GM10266 (cell line): Measurements from ENCODE around the gene AADACL3.
"Not testable (repeated sequence)": the region's sequence is repeated elsewhere in the genome, so short reads cannot be mapped to it uniquely, and the experiment has no call there.

Source experiments
- DNase-seq: peaks from one replicate; pipeline ENCODE4 v3.0.0; 2012; ENCODE audit errors: extremely low spot score
- TF ChIP-seq, protein P1 (sequence below): IDR thresholded peaks from 2 replicates; pipeline ENCODE4 v1.5.1; 2012; ENCODE audit warnings: mild to moderate bottlenecking, low read depth; ENCODE audit not compliant: control insufficient read depth, insufficient read depth; ENCODE audit errors: missing control alignments

Gene AADACL3

DNA sequence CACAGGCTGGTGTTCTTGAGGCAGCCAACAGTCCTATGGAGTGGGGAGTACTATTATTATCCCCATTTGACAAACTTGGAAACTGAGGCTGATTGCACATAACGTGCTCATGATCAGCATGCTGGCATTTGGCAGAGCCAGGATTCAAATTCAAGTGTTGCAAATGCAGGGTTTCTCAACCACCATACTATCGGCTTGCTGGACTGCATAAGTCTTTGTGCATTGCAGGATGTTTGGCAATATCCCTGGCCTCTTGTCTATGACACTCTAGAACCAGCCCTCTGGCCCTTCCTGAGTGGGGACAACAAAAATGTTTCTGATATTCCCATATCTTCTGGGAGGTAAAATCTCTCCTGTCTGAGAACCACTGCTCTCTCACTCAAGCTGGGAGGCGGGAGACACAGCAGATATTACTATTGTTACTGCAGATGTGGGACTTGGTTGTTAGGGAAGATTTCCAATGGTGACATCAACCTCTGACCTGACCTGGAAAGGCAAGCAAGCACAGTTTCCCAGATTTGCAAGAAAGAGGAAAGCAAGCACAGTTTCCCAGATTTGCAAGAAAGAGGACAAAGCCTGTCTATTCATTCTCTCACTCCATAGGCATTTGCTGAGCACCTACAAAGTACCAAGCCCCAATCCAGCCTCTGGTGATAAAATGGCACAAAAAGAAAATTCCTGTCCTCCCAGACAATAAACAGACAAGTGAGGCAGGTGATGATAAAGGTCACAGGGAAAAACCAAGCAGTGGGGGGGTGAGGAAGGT, 1.0 kb upstream of the AADACL3 start:
- DNase-seq = no peak
- TF ChIP-seq, protein P1, sequence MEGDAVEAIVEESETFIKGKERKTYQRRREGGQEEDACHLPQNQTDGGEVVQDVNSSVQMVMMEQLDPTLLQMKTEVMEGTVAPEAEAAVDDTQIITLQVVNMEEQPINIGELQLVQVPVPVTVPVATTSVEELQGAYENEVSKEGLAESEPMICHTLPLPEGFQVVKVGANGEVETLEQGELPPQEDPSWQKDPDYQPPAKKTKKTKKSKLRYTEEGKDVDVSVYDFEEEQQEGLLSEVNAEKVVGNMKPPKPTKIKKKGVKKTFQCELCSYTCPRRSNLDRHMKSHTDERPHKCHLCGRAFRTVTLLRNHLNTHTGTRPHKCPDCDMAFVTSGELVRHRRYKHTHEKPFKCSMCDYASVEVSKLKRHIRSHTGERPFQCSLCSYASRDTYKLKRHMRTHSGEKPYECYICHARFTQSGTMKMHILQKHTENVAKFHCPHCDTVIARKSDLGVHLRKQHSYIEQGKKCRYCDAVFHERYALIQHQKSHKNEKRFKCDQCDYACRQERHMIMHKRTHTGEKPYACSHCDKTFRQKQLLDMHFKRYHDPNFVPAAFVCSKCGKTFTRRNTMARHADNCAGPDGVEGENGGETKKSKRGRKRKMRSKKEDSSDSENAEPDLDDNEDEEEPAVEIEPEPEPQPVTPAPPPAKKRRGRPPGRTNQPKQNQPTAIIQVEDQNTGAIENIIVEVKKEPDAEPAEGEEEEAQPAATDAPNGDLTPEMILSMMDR = no peak

GRCh38 chr1:12717301-12717838, 1.5 kb downstream of the AADACL3 start:
- no peak for DNase-seq
- TF ChIP-seq, protein P1 = no peak

- DNase-seq = no peak
- TF ChIP-seq, protein P1 = no peak
Measured at GRCh38 chr1:12722626-12723025, 6.7 kb downstream of the AADACL3 start.

GRCh38 chr1:12728391-12728790, 12.5 kb downstream of the AADACL3 start:
- DNase-seq = no peak
- TF ChIP-seq, protein P1 = no peak

DNA sequence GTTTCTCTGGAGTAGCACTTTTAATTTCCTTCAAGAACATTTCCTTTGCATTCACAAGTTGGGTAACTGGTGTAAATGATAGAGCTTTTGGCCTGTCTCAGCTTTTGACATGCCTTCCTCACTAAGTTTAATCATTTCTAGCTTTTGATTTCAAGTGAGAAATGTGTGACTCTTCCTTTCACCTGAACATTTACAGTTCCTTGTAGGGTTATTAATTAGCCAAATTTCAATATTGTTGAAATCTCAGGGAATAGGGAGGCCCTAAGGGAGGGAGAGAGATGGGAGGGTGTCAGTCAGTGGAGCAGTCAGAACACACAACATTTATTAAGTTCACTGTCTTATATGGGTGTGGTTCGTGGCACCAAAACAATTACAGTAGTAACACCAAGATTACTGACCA, 14.2 kb downstream of the AADACL3 start:
- TF ChIP-seq, protein P1 = no peak
- DNase-seq = no peak

- not testable (repeated sequence) for DNase-seq
Measured at GRCh38 chr1:12731084-12731483, 15.2 kb downstream of the AADACL3 start.

- DNase-seq = no peak
- TF ChIP-seq, protein P1 = no peak
Measured at GRCh38 chr1:12734651-12735050, 18.7 kb downstream of the AADACL3 start.

- TF ChIP-seq, protein P1 = no peak
- no peak for DNase-seq
Measured at GRCh38 chr1:12738934-12739333, 23.0 kb downstream of the AADACL3 start.
